Ishikawa (cell line): ENCODE results near the gene CYSTM1.

Experiments
- EGR1 ChIP-seq: IDR thresholded peaks from 2 replicates; pipeline ENCODE4 v1.6.1; 2012
- EP300 ChIP-seq: IDR thresholded peaks from 2 replicates; pipeline ENCODE4 v1.6.1; 2012; ENCODE audit warnings: borderline replicate concordance
- FOXM1 ChIP-seq: IDR thresholded peaks from 2 replicates; pipeline ENCODE4 v1.6.1; 2012; ENCODE audit warnings: low read depth, borderline replicate concordance
- RAD21 ChIP-seq: IDR thresholded peaks from 2 replicates; pipeline ENCODE4 v1.6.1; 2012; ENCODE audit warnings: low read depth
- TCF12 ChIP-seq: IDR thresholded peaks from 2 replicates; pipeline ENCODE4 v1.6.1; 2012; ENCODE audit warnings: low read depth
- TEAD4 ChIP-seq: IDR thresholded peaks from 2 replicates; pipeline ENCODE4 v1.6.1; 2012
- YY1 ChIP-seq: IDR thresholded peaks from 2 replicates; pipeline ENCODE4 v1.6.1; 2012; ENCODE audit warnings: low read depth
- TF ChIP-seq, protein P1 (sequence below): IDR thresholded peaks from 2 replicates; pipeline ENCODE4 v1.6.1; 2012; ENCODE audit warnings: low read depth, mild to moderate bottlenecking
- TF ChIP-seq, protein P2 (sequence below): IDR thresholded peaks from 2 replicates; pipeline ENCODE4 v1.6.1; 2012

DNA sequence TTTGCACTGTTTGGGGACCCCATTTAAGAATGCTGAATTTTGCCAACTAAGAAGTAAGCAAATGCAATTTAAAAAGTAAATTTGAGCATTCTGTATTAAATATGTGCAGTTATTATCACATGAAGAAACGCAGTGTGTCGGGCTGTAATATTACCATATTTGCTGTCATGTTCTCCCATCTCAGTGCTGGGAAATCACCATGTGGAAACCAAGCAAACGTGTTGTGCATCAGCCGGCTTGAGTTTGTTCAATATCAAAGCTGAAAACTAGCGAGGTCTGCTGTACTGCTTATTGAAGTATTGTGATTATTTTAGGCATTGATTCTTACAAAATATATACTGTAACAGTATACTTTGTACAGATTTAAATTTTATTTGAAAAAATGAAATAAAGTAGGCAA lies 46.6 kb upstream of the CYSTM1 start:
- TF ChIP-seq EGR1, result no peak
- TF ChIP-seq RAD21, result no peak
- no peak for TF ChIP-seq EP300
- no peak for TF ChIP-seq TEAD4
- no peak for TF ChIP-seq FOXM1
- TF ChIP-seq YY1, result no peak
- TF ChIP-seq TCF12, result no peak
- TF ChIP-seq, protein P1, sequence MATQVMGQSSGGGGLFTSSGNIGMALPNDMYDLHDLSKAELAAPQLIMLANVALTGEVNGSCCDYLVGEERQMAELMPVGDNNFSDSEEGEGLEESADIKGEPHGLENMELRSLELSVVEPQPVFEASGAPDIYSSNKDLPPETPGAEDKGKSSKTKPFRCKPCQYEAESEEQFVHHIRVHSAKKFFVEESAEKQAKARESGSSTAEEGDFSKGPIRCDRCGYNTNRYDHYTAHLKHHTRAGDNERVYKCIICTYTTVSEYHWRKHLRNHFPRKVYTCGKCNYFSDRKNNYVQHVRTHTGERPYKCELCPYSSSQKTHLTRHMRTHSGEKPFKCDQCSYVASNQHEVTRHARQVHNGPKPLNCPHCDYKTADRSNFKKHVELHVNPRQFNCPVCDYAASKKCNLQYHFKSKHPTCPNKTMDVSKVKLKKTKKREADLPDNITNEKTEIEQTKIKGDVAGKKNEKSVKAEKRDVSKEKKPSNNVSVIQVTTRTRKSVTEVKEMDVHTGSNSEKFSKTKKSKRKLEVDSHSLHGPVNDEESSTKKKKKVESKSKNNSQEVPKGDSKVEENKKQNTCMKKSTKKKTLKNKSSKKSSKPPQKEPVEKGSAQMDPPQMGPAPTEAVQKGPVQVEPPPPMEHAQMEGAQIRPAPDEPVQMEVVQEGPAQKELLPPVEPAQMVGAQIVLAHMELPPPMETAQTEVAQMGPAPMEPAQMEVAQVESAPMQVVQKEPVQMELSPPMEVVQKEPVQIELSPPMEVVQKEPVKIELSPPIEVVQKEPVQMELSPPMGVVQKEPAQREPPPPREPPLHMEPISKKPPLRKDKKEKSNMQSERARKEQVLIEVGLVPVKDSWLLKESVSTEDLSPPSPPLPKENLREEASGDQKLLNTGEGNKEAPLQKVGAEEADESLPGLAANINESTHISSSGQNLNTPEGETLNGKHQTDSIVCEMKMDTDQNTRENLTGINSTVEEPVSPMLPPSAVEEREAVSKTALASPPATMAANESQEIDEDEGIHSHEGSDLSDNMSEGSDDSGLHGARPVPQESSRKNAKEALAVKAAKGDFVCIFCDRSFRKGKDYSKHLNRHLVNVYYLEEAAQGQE, result no peak
- TF ChIP-seq, protein P2, sequence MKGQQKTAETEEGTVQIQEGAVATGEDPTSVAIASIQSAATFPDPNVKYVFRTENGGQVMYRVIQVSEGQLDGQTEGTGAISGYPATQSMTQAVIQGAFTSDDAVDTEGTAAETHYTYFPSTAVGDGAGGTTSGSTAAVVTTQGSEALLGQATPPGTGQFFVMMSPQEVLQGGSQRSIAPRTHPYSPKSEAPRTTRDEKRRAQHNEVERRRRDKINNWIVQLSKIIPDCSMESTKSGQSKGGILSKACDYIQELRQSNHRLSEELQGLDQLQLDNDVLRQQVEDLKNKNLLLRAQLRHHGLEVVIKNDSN, result no peak
